ENCODE measurements around the gene VTI1A. TPM values are rescaled to one million over a fixed set of nuclear protein-coding genes. Genes with fewer than 3 reads are reported as not detected.

The VTI1A gene
- total RNA-seq, 1 experiment from 2014 or later: 22.0 TPM

DNA sequence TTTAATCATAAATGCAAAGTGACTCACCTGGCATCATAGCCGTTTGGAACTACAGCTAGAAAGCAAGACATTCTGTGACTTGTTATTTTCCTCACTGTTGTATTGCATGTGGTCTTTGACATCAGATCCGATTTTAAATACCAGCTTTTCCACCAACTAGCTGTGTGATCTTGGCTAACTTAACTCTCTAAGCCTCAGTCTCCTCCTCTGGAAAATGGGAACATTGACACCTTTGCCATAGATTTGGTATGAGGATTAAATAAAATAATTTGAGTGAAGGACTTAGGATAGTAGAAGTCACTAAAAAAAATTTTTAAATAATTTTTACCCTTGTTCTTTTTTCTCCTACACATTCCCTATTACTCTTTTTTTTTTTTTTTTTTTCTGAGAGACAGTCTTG, 348.1 kb downstream of the VTI1A start:
- H4K8ac ChIP-seq (replicated peaks; ENCODE audit: insufficient read length, low read depth, low read length): no peak overlapping the region
- TF ChIP-seq, protein P1, sequence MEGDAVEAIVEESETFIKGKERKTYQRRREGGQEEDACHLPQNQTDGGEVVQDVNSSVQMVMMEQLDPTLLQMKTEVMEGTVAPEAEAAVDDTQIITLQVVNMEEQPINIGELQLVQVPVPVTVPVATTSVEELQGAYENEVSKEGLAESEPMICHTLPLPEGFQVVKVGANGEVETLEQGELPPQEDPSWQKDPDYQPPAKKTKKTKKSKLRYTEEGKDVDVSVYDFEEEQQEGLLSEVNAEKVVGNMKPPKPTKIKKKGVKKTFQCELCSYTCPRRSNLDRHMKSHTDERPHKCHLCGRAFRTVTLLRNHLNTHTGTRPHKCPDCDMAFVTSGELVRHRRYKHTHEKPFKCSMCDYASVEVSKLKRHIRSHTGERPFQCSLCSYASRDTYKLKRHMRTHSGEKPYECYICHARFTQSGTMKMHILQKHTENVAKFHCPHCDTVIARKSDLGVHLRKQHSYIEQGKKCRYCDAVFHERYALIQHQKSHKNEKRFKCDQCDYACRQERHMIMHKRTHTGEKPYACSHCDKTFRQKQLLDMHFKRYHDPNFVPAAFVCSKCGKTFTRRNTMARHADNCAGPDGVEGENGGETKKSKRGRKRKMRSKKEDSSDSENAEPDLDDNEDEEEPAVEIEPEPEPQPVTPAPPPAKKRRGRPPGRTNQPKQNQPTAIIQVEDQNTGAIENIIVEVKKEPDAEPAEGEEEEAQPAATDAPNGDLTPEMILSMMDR (conservative IDR thresholded peaks at IDR 0.05): no peak
- H3K23me2 ChIP-seq (ENCODE audit: insufficient read length, low read depth, low read length, poor library complexity, severe bottlenecking): no peaks in the 10 kb centered on the region
- H4K20me1 ChIP-seq (ENCODE audit: control insufficient read depth, insufficient read depth, insufficient read length): no peaks in the 10 kb centered on the region
- no peak overlapping the region for H3K4me2 ChIP-seq (ENCODE audit: insufficient read depth, insufficient read length, low read length)
- no peak overlapping the region for H2AK5ac ChIP-seq (ENCODE audit: insufficient read length, low read length)
- no peak overlapping the region for H2BK12ac ChIP-seq (ENCODE audit: insufficient read length, low read depth, low read length)
- no peak overlapping the region for H3K27ac ChIP-seq (ENCODE audit: insufficient read length, low read depth, low read length)
- peaks cover 3% of the 10 kb centered on the region; the same call in 1 of the 2 replicates for H3K4me1 ChIP-seq (ENCODE audit: insufficient read depth, low read length)
- H3K56ac ChIP-seq (ENCODE audit: insufficient read length, low read depth, low read length): no peak overlapping the region
- no peak overlapping the region for H3K9ac ChIP-seq (ENCODE audit: extremely low read depth, insufficient read length, low read length)
- H2BK5ac ChIP-seq (ENCODE audit: insufficient read length, low read length): no peak overlapping the region
- H2AFZ ChIP-seq (ENCODE audit: low read length): no peak overlapping the region
- no peaks in the 10 kb centered on the region for H3K79me2 ChIP-seq (ENCODE audit: insufficient read depth, low read length)
- H3K23ac ChIP-seq (ENCODE audit: insufficient read length, low read depth, low read length): no peak overlapping the region
- Mint-ChIP-seq H3K9me3 (no peaks in the 10 kb centered on the region), H3K27me3 (ENCODE audit: low read depth) (peaks cover 2% of the 10 kb centered on the region; the same call in 1 of the 2 replicates), H3K4me1 (peaks cover 63 to 67% of the 10 kb centered on the region in 2 experiments), H3K4me3 (no peak overlapping the region), H3K36me3 (ENCODE audit: insufficient read depth in 1 of 3, low read depth in 3 of 3) (peaks cover 0 to under 1% (median 0%) of the 10 kb centered on the region in 3 experiments; a peak in 1 of 7 replicates), H3K27ac (no peak overlapping the region)
- no peaks in the 10 kb centered on the region for H3K27me3 ChIP-seq (ENCODE audit: insufficient read depth, low read length)
- H3K14ac ChIP-seq (ENCODE audit: insufficient read depth, low read length): no peak overlapping the region
- no peak overlapping the region for H3K18ac ChIP-seq (ENCODE audit: insufficient read length, low read depth, low read length)
- no peak overlapping the region for H4K5ac ChIP-seq (ENCODE audit: insufficient read length, low read depth, low read length)
- WGBS (ENCODE audit: extremely low coverage, insufficient read length, low lambda C conversion rate): no CpG with 5 or more reads among the region's 2 CpGs
- H2BK120ac ChIP-seq (ENCODE audit: low read depth, low read length, poor library complexity, severe bottlenecking): no peak overlapping the region
- no peak overlapping the region for H2BK15ac ChIP-seq (ENCODE audit: low read depth, low read length)
- no peak overlapping the region for H3K4ac ChIP-seq (ENCODE audit: low read depth, low read length)
- no peak overlapping the region for H4K91ac ChIP-seq (ENCODE audit: insufficient read length, low read depth, low read length)
- H3T11ph ChIP-seq (ENCODE audit: low read length): no peak overlapping the region
- DNase-seq: no peak
- H3K9me3 ChIP-seq (ENCODE audit: control insufficient read depth, low read depth, low read length): no peaks in the 10 kb centered on the region
- no peaks in the 10 kb centered on the region for H3K79me1 ChIP-seq (ENCODE audit: insufficient read depth, low read depth, low read length, poor library complexity, severe bottlenecking)
- H2BK20ac ChIP-seq (ENCODE audit: low read depth, low read length, poor library complexity, severe bottlenecking): no peak overlapping the region

Data from H9 (cell line).